Fibroblast of skin of abdomen (primary cell): ENCODE data around the gene DECR2.
"Not testable (repeated sequence)": the region's sequence is repeated elsewhere in the genome, so short reads cannot be mapped to it uniquely, and the experiment has no call there.

Experiments
- DNase-seq: peaks from one replicate; pipeline ENCODE4 v3.0.0-alpha.2; 2013

The DECR2 gene

DNA sequence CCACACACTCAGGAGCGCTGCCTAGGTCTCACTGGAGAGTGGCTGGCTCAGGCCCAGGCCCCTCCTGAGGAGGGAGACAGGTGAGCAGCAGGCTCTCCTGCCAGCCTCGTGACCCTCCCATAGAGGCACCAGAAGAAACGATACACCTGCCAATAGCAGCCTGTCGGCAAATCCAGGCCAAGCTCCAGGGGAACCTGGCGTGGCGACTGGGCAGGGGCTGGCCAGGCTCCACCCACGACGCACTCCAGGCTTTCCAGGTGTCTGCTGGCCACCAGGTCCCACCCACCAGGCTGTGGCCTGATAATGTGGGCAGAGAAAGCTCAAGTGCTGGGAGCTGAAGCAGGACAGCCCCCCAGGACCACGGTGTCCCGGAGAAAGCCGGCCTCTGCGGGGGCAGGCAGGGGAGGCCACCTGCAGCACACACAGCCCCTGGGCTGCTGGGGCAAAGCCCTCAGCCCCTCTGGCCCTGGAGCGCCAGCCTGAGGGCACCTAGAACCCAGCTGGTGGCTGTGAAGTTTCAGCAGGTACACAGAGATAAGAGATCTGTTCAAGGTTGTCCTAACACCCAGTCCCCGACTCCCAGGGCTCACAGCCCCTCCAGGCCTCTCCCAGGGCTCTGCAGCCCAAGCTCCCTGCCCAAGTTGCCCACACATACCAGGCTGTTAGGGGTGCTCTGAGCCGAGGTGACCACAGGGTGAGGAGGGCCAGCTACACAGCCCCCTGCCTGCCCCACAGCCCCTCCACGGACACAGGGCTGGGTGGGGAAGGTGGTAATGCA, 22.3 kb upstream of the DECR2 start:
- DNase-seq = no peak

DNA sequence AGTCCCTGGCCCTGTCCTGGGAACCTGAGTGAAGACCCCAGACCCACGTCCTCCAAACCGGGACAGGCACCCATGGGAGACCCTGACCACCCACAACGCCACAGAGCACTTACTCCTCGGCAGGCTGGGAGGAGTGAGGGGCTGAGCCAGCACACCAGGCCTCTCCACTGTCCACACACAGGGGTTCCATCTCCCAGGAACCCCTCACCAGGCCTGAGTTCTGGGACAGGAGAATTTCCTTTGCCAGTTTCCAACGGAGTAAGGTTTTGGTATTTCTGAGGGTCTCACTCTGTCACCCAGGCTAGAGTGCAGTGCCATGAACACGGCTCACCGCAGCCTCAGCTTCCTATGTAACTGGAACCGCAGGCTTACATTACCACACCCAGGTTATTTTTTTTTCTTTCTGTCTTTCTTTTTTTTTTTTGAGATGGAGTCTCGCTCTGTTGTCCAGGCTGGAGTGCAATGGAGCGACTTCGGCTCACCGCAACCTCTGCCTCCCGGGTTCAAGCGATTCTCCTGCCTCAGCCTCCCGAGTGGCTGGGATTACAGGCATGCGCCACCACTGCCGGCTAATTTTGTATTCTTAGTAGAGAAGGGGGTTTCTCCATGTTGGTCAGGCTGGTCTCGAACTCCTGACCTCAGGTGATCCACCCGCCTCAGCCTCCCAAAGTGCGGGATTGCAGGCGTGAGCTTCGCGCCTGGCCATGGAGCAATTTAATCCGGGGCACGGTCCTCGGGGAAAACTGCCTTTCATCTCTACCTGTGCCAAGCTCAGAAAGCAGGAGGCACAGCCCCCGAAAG, 21.5 kb upstream of the DECR2 start:
- no peak for DNase-seq

DNA sequence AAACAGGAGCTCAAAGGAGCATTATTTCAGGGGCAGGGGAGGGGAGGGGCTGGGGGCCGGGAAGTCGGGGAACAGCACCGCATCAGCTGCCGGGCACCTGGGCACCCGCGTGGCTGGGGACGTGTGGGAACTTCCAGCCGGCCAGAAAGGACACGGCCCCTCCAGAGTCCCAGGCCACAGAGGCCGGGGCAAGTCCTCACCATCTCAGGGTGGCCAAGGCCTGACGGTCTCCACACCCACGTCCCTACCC, 21.0 kb upstream of the DECR2 start:
- no peak for DNase-seq

DNA sequence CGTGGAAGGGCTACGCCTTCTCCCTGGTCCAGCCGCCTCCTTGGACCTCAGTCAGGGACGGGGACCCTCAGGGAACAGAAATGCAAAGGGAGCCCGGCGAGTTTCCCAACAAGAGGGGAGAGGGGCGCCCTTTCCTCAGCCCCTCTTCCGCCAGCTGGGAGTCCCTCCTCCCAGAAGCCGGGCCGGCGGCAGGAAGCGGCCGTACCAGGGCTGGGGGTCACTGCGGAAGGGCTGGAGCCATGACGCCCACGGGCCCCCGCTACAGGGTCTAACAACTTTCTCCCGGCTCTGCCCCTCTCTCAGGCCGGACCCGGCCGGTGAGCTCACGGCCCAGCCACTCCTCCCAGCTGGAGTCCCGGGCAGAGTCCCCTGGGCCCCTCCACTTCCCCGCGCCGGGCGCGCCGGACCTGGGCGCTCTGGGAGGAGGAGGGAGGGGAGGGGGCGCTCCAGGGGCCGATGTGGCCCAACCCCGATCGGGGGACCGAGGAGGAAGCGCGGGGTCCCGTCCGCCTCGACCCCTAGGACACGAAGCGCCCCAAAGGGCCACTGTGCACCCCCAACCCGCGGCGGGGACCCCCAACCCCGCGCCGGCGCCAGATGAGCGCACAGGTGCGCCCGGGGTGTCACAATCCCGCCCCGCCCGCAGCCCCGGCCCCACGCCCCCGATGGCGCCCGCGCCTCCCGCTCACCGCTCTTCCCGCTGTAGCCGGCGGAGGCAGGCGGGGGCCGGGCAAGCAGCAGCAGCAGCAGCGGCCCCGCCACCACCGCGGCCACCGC, 20.5 kb upstream of the DECR2 start:
- DNase-seq = no peak

DNA sequence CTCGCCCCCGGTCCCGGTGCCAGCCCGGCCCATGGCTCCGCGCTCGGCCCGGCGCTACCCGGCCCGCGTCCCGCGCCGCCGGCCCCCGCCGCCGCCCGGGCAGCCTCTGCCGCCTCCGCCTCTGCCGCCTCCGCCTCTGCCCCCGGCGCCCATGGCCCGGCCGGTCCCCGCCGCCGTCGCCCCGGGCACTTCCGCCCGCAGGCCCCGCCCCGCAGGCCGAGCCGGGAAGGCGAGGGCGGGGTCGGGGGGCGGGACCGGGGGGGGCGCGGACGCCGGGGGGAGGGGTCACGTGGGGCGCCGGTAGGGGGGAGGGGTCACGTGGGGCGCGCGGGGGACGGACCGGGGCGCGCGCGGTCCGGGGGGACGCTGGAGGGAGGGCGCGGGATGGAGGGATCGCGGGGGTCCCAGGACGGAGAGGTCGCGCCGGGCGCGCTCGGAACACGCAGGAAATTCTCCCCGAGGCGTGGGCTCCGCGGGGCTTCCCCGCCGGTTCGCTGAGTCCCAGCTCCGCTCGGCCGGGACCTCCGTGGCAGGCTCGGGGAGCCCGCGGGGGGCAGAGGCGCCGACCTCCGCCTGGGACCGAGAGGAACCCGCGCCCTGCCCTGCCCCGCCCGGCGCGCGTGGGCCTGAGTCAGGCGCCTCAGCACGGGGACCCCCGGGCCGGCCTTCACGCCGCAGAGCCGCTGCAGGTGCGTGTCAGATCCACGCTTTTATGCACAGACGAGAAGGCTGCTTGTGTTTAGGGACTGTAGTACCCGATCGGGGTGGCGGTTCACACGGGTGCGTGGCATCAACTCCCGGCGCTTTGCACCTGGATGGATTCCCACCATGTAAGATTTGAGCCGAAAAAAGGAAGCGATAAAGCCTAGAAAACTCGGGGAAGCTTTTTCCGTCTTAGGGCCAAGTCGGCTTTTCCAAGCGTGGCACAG, 19.6 kb upstream of the DECR2 start, which contains the start of gene PGAP6:
Gene PGAP6, minus strand, starts transcription at position 190 of the 929 bp plus-strand sequence. Its CDS starts 157 bp downstream, at position 33.
- peak; percentile 63 for DNase-seq

DNA sequence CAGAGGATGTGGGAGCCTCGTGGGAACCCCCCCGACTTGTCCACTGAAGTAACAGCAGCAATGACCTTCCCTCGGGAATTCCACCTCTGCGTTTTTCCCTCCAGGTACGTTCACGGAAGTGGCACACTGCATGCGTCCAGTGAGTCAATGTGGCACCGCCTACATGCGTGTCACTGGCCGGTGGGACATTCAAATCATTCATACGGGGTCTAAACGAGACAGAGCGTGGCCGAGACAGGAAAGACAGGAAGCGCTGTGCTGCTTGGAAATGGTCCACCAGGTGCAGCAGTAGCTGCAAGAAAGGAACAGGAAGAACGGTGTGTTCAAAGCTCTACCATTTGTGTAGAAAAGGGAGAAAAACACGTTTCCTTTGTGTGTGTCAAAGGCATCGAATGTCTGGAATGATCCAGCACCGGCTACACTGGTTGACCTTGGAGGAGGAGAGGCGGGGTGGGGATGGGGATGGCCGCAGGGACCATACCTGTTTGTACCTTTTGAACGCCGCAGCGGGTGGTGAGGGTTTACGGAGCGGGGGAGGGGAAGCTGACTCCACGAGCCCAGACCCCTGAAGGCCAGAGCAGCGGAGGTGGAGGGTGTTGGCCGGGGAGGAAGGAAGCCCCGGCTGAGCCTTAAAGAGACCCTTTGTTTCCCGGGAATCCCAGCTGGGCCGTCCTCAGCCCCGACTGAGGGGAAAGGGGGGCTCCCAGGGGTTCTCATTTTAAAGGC, 18.2 kb upstream of the DECR2 start:
- DNase-seq = no peak

DNA sequence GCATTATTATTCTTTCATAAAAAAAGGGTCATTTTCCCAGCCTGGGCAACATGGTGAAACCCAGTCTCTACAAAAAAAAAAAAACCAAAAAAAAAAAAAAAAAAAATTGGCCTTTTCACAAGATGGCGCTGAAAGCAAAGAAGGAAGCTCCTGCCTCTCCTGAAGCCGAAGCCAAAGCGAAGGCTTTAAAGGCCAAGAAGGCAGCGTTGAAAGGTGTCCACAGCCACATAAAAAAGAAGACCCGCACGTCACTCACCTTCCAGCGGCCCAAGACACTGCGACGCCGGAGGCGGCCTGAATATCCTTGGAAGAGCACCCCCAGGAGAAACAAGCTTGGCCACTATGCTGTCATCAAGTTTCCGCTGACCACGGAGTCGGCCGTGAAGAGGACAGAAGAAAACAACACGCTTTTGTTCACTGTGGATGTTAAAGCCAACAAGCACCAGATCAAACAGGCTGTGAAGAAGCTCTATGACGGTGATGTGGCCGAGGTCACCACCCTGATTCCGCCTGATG, 15.0 kb upstream of the DECR2 start:
- DNase-seq = no peak

DNA sequence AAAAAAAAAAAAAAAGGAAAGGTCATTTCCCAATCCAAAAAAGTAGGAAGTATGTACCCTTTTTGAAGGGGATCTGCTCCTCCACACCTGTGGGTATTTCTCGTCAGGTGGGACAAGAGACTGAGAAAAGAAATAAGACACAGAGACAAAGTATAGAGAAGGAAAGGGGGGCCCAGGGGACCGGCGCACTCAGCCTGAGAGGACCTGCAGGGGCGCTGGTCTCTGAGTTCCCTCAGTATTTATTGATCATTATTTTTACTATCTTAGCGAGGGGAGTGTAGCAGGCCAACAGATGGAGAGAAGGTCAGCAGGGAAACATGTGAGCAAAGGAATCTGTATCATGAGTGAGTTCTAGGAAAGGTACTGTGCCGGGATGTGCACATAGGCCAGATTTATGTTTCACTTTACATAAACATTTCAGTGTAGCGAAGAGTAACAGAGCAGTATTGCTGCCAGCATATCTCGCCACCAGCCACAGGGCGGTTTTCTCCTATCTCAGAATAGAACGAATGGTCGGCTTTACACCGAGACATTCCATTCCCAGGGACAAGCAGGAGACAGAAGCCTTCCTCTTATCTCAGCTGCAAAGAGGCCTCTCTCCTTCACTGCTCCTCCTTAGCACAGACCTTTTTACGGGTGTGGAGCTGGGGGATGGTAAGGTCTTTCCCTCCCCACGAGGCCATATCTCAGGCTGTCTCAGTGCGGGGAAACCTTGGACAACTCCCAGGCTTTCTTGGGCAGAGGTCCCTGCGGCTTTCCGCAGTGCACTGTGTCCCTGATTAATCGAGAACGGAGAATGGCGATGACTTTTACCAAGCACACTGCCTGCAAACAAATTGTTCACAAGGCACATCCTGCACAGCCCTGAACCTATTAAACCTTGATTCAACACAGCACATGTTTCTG, 13.7 kb upstream of the DECR2 start:
- not testable (repeated sequence) for DNase-seq

DNA sequence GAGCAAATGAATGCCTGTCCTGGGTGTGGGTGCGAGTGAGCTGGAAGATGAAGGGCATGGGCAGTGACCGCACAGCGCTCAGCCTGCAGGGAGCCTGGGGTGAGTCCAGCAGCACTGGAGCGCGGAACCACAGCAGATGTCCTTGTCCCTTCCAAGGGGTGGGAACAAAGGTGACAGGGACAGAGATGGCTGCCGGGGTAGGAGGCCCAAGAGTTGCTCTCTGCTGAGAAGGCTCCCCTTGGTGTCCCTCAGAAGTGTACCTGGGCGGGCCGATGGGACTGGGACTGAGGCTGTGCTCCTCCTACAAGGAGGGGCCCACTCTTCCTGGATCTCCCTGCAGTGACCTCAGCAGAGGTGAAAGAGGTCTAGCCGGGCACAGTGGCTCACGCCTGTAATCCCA, 12.3 kb upstream of the DECR2 start:
- DNase-seq = no peak

DNA sequence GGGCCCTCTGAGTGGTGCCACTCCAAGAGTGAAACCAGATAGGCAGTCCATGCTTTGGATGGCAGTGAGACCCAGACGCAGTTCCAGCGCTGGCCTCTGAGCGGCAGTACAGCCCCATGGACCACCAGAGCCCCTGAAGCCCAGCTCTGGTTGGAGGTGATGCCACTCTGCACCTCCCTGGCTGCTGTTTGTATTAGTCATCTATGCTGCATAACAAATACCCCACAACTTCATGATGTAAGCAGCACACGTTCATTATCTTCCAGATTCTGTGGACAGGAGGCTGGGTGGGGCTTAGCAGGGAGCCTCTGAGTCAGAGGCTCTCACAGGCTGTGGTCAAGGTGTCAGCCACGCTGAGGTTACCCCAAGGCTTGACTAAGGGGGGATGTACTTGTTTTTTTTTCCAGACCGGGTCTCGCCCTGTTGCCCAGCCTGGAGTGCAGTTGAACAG, 9.8 kb upstream of the DECR2 start:
- peak; percentile 59 for DNase-seq

DNA sequence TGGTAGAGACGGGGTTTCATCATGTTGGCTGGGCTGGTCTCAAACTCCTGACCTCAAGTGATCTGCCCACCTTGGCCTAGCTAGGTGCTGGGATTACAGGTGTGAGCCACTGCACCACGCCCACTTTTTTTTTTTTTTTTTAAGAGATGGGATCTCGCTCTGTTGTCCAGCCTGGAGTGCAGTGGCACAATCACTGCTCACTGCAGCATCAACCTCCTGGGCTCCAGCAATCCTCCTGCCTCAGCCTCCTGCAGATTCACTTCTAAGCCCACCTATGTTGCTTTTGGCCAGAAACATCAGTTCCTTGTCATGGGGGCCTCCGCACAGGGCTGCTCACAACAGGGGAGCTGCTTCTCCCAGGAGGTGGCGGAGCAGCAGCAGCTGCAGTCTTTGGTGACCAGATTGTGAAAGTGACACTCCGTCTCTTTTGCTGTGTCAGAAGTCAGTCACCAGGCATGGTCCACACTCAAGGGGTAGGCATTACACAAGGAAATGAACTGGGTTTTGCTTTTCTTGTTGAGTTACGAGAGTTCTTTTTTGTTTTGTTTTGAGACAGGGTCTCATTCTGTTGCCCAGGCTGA, 9.1 kb upstream of the DECR2 start:
- no peak for DNase-seq

DNA sequence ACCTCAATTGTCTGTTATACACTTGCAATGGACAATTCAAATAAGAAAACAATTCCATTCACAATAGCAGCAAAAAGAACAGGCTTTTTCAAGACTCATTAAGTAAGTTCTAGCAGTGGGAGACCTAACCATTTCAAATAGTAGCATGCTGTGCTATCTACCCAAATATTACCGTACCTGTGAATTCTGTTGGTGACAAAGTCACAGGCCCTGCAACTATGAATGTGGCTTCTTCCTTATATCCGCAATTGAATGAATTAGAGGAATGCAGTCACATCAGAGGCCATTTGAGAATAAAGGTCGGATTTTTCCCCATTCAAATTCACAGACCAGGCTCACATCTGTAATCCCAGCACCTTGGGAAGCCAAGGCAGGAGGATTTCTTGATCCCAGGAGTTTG, 5.5 kb upstream of the DECR2 start:
- DNase-seq = no peak

DNA sequence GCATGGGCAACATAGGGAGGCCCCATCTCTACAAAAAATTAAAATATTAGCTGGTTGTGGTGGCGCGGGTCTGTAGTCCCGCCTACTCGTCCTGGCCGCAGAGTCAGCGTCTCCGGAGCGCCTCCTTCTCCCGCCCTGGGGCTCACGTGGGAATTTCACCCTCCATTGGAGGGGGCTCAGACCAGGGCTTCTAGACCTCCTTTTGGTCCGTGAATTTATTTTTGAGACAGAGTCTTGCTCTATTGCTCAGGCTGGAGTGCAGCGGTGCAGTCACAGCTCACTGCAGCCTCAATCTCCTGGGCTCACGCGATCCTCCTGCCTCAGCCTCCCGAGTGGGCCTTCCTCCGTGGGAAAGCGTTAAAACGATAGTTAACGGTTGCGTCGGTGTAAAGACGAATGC, 5.1 kb upstream of the DECR2 start:
- DNase-seq = peak; percentile 63

DNA sequence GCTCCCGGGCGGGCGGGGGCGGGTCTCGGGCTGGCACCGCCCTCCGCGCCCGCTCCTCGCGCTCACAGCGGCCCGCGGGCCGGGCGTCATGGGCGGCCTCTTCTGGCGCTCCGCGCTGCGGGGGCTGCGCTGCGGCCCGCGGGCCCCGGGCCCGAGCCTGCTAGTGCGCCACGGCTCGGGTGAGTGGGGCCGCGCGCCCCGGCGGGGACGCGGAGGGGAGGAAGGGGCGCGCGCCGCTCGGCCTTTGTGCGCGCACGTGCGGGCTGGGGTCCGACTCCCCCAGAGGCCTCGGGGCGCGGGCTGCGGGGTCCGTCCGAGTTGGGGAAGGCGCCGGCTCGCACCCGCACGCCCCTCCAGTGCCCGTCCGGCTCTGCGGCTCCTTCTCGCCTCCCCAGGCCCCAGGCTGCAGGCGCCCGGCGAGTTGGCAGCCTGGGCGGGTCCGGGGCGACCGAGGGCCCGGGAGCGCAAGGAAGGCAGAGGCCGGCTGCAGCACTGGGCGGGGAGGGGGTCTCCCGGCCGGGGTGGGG, 4.5 kb upstream of the DECR2 start, which contains the start of gene NME4:
Gene NME4, plus strand, starts transcription at position 65 of the 527 bp plus-strand sequence. Its CDS starts 24 bp downstream, at position 89.
- peak; percentile 40 for DNase-seq

DNA sequence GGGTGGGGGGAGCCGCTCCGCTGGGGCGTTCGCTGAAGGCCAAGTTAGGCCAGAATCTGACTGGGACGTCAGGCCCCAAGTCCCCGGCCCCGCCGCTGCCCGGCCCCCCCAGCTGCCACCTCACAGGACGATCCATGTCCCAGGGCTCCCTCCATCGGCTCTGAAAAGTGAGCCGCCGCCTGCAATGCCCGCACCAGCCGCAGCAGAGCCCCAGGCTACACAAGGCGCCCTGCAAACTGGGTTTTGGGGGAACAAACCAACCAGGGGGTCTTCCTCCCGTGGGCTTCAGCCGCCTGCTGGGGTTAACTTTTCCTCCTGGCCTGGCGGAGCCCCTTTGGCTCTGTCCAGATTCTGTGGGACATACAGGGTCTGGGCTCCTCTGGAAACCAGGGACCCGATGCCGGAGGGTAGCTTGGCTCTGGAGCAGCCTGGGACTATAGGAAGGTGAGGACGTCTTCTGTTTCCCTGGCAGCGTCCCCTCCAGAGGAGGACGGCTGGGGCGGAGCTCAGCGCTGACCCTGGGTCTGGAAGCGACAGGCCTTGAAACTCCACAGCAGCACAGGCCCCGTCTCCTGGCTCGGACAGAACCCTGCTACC, 3.9 kb upstream of the DECR2 start:
- DNase-seq = peak; percentile 81

DNA sequence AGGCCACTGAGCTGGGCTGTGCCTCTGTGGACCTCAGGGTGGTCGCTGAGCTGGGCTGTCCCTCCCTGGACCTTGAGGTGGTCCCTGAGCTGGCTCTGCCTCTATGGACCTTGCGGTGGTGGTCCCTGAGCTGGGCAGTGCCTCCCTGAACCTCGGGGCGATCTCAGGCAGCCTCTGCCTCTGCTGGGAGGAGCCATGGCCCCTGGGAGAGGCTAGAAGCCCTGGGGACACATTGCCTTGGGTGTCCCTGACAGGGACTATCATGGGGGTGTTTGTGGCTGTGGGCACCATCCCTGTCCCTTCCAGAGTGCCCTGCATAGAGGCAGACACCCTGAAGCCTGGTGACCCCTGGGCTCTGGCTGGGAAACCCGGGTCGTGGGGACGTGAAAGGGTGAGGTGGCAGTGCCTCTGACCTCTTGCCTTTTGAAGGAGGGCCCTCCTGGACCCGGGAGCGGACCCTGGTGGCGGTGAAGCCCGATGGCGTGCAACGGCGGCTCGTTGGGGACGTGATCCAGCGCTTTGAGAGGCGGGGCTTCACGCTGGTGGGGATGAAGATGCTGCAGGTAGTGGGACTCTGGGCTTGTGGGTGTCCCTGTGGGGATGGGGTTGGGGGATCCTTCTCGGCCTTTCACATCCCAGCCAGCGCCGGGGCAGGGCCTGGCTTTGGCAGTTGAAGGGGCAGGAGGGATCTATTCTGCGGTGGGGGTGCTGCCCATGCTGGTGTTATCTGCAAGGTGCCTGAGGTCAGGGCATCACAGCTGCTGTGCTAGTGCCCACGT, 2.9 kb upstream of the DECR2 start:
- DNase-seq = no peak

DNA sequence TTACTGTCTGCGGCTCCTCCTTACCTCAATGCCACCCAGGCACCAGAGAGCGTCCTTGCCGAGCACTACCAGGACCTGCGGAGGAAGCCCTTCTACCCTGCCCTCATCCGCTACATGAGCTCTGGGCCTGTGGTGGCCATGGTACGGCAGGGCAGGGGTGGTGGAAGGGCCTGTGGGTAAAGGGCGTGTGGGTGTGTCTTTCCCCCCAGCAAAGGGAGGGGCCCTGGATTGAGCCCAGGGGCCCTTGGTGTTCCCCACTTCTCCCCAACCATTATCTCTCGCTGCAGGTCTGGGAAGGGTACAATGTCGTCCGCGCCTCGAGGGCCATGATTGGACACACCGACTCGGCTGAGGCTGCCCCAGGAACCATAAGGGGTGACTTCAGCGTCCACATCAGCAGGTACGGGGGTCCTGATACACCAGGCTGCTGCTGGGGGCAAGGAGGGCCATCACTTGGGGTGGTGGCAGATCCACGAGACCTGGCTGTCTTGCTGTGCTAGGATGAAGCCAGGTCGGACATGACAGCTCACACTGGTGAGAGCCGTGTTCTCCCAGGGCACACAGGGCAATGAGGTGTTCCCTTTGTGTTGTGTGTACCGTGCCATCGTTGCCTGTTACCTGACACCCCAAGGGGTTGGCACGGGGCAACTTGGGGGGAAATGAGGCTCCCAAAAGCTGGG, 2.2 kb upstream of the DECR2 start:
- DNase-seq = no peak
